ENCODE data around the gene SCAPER.

DNA sequence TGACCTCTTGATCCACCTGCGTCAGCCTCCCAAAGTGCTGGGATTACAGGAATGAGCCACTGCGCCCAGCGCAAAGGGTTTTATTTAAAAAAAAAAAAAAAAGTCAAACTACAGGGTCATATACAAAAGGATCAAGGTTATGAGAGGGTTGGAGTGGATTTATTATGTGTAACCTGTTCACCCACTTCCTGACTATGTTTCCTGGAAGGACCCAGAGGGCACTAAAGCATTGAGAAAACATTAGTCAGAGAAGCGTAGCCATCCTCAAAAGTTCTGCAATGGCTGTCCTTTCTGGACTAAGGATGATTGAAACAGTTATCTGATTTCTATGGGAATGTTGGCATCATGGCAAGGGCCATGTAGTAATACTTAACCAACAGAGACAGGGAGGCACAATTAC, 7.3 kb upstream of the SCAPER start:
- no peak for TF ChIP-seq CTCF (IDR thresholded peaks at IDR 0.05)
- no peak for TF ChIP-seq EZH2 (IDR thresholded peaks at IDR 0.05; ENCODE audit: borderline replicate concordance, insufficient read depth, low read depth, low read length, poor library complexity, severe bottlenecking)
